Colonic mucosa (tissue), 4 donors: ENCODE measurements around the gene DAP. TPM values are rescaled to one million over a fixed set of nuclear protein-coding genes. Genes with fewer than 3 reads are reported as not detected.

Experiments
- DNase-seq: peaks from one replicate; pipeline ENCODE4 v3.0.0-alpha.2; 2020
- H3K27ac ChIP-seq: fragments of 200-600 bp; one replicate; pipeline ENCODE4 v1.8.0; 2021
- H3K27me3 ChIP-seq: fragments of 200-600 bp; one replicate; pipeline ENCODE4 v1.8.0; 2021
- H3K36me3 ChIP-seq: fragments of 200-600 bp; one replicate; pipeline ENCODE4 v1.8.0; 2021
- H3K4me1 ChIP-seq: fragments of 200-600 bp; one replicate; pipeline ENCODE4 v1.8.0; 2021; ENCODE audit warnings: mild to moderate bottlenecking
- H3K4me3 ChIP-seq: fragments of 200-600 bp; one replicate; pipeline ENCODE4 v1.8.0; 2021
- H3K9ac ChIP-seq, 2 donors: one replicate each; pipeline ENCODE4 v1.7.0; 2013; ENCODE audit warnings: control low read depth in 2 of 2, low read depth in 2 of 2, low read length in 2 of 2
- H3K9me3 ChIP-seq: fragments of 200-600 bp; one replicate; pipeline ENCODE4 v1.8.0; 2021
- CTCF ChIP-seq: fragments of 200-600 bp; IDR thresholded peaks from one replicate; pipeline ENCODE4 v1.8.0; 2022; ENCODE audit warnings: antibody characterized with exemption, mild to moderate bottlenecking
- intact Hi-C: fragments of 100-400 bp; cut with DNase I; formaldehyde crosslinking; loops from one replicate; pipeline ENCODE4 v1.14.1; 2022
- total RNA-seq, 2 donors: library from RNA; stranded (reverse); fragmentation: NEBNext Ultra II Directional in 1 of 2; extraction: Animal tissue kit (Norgen Biotek cat#: 25700) in 1 of 2; gene quantifications; one replicate each; pipeline ENCODE4 v1.2.1, GENCODE V29; 2021
- donor health status: healthy.
- donor health status: DM: no; HTN: no; CAD: no.
- donor health status: DM: no; HTN: no; CAD: no.

Gene DAP
- total RNA-seq, 2 donors from 2014 or later: 106 to 133 TPM

GRCh38 chr5:10682801-10683525 lies 78.1 kb downstream of the DAP start:
- H3K9ac ChIP-seq: no peak overlapping the region
- no peaks in the 10 kb centered on the region for H3K9me3 ChIP-seq
- no peak for TF ChIP-seq CTCF
- peaks cover 7% of the 10 kb centered on the region for H3K36me3 ChIP-seq
- DNase-seq: no peak
- H3K27ac ChIP-seq: no peak overlapping the region
- intact Hi-C loops: loop anchor here (10.0 kb wide), 1 partner anchor 482 kb away; no protein-coding TSS in a partner anchor
- no peaks in the 10 kb centered on the region for H3K27me3 ChIP-seq
- H3K4me3 ChIP-seq: no peak overlapping the region
- H3K4me1 ChIP-seq: no peaks in the 10 kb centered on the region

GRCh38 chr5:10681731-10682679 lies 79.0 kb downstream of the DAP start:
- DNase-seq: no peak
- no peaks in the 10 kb centered on the region for H3K27me3 ChIP-seq
- H3K27ac ChIP-seq: no peak overlapping the region
- intact Hi-C loops: loop anchor here (10.0 kb wide), 1 partner anchor 483 kb away; no protein-coding TSS in a partner anchor
- no peaks in the 10 kb centered on the region for H3K9me3 ChIP-seq
- H3K4me1 ChIP-seq: no peaks in the 10 kb centered on the region
- no peak for TF ChIP-seq CTCF
- H3K36me3 ChIP-seq: peaks cover 7% of the 10 kb centered on the region
- H3K4me3 ChIP-seq: no peak overlapping the region
- H3K9ac ChIP-seq: no peak overlapping the region

GRCh38 chr5:10680876-10681481 lies 80.1 kb downstream of the DAP start:
- DNase-seq: no peak
- H3K4me3 ChIP-seq: no peak overlapping the region
- H3K36me3 ChIP-seq: peaks cover 7% of the 10 kb centered on the region
- no peaks in the 10 kb centered on the region for H3K9me3 ChIP-seq
- H3K4me1 ChIP-seq: no peaks in the 10 kb centered on the region
- no peak overlapping the region for H3K27ac ChIP-seq
- intact Hi-C loops: loop anchor here (10.0 kb wide), 1 partner anchor 484 kb away; no protein-coding TSS in a partner anchor
- no peak overlapping the region for H3K9ac ChIP-seq
- no peak for TF ChIP-seq CTCF
- no peaks in the 10 kb centered on the region for H3K27me3 ChIP-seq

- no peak overlapping the region for H3K4me3 ChIP-seq
- TF ChIP-seq CTCF: no peak
- H3K9me3 ChIP-seq: no peaks in the 10 kb centered on the region
- no peak for DNase-seq
- H3K36me3 ChIP-seq: peaks cover 7% of the 10 kb centered on the region
- no peaks in the 10 kb centered on the region for H3K27me3 ChIP-seq
- intact Hi-C loops: no loop called here
- no peaks in the 10 kb centered on the region for H3K4me1 ChIP-seq
- no peak overlapping the region for H3K27ac ChIP-seq
- no peak overlapping the region for H3K9ac ChIP-seq
Measured at GRCh38 chr5:10679336-10679988, 81.6 kb downstream of the DAP start.

- Histone ChIP-seq H3K9ac (no peak overlapping the region), H3K36me3 (peaks cover 7% of the 10 kb centered on the region), H3K27ac (no peak overlapping the region), H3K4me3 (no peak overlapping the region), H3K27me3 (no peaks in the 10 kb centered on the region), H3K4me1 (no peaks in the 10 kb centered on the region), H3K9me3 (no peaks in the 10 kb centered on the region)
- no peak for TF ChIP-seq CTCF
- DNase-seq: no peak
- intact Hi-C loops: no loop called here
Measured at GRCh38 chr5:10678244-10678643, 82.8 kb downstream of the DAP start.
